ENCODE results near the gene KDR.

DNA sequence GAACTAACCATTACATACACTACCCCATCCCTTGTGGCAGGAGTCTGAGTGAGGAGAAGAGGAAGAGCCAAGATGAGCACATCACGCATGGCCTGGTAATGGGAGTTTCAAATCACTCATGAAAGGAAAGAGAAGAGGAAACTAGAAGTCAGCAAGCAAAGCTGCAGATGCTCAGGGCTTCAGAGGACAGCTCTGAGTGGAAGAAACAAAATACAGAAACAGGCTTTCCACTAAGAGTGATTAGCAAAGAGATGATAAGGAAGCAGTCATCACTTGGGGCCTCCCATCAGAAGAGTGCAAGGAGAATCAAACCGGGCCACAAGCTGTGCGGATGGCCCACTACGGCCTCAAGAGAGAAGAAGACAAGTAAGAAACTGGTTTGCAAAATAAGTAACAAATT is 25.6 kb downstream of the KDR start:
- TF ChIP-seq SP1 (IDR thresholded peaks at IDR 0.05) (no peak), FOXA1 (IDR thresholded peaks at IDR 0.05) (no peak), HDGF (IDR thresholded peaks at IDR 0.05; ENCODE audit: borderline replicate concordance) (no peak), SUZ12 (IDR thresholded peaks at IDR 0.05) (no peak), BHLHE40 (IDR thresholded peaks at IDR 0.05; ENCODE audit: borderline replicate concordance) (no peak), ZNF384 (IDR thresholded peaks at IDR 0.05) (no peak), FOXM1 (IDR thresholded peaks at IDR 0.05; ENCODE audit: borderline replicate concordance) (no peak), LEF1 (IDR thresholded peaks at IDR 0.05; ENCODE audit: borderline replicate concordance) (no peak), TARDBP (IDR thresholded peaks at IDR 0.05) (no peak), ELF4 (IDR thresholded peaks at IDR 0.05) (no peak), CTBP1 (IDR thresholded peaks at IDR 0.05; ENCODE audit: borderline replicate concordance) (no peak), FOXK2 (IDR thresholded peaks at IDR 0.05) (no peak), ARNT (IDR thresholded peaks at IDR 0.05) (no peak)
- TF ChIP-seq, protein P1, sequence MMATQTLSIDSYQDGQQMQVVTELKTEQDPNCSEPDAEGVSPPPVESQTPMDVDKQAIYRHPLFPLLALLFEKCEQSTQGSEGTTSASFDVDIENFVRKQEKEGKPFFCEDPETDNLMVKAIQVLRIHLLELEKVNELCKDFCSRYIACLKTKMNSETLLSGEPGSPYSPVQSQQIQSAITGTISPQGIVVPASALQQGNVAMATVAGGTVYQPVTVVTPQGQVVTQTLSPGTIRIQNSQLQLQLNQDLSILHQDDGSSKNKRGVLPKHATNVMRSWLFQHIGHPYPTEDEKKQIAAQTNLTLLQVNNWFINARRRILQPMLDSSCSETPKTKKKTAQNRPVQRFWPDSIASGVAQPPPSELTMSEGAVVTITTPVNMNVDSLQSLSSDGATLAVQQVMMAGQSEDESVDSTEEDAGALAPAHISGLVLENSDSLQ (IDR thresholded peaks at IDR 0.05): no peak

Measured in HEK293T (cell line).